Central memory CD8-positive, alpha-beta T cell (primary cell): ENCODE results near the gene DUOX1.

Source experiments
- ATAC-seq: fragments of 150-1000 bp; cut with Tn5 transposase; replicated peaks from 2 replicates; pipeline ENCODE4 v1.10.0; 2022; ENCODE audit warnings: mild to moderate bottlenecking, moderate FRiP score, moderate number of reproducible peaks; ENCODE audit not compliant: poor library complexity, severe bottlenecking; ENCODE audit errors: extremely low read depth
- DNase-seq, 2 donors: peaks; one replicate each; pipeline ENCODE4 v3.0.0; 2021; ENCODE audit warnings: low spot score in 2 of 2
- H3K27ac Mint-ChIP-seq: one replicate; pipeline ENCODE4 v1.8.0; 2022; ENCODE audit warnings: low read depth, mild to moderate bottlenecking, moderate library complexity, mixed read lengths
- H3K27me3 Mint-ChIP-seq: one replicate; pipeline ENCODE4 v1.8.0; 2022; ENCODE audit warnings: mixed read lengths
- H3K36me3 Mint-ChIP-seq: one replicate; pipeline ENCODE4 v1.8.0; 2022; ENCODE audit warnings: mild to moderate bottlenecking, moderate library complexity, mixed read lengths; ENCODE audit not compliant: insufficient read depth
- H3K4me1 Mint-ChIP-seq: one replicate; pipeline ENCODE4 v1.8.0; 2022; ENCODE audit warnings: mixed read lengths
- H3K4me3 Mint-ChIP-seq: one replicate; pipeline ENCODE4 v1.8.0; 2022; ENCODE audit warnings: mild to moderate bottlenecking, moderate library complexity, mixed read lengths
- H3K9me3 Mint-ChIP-seq: one replicate; pipeline ENCODE4 v1.8.0; 2022; ENCODE audit warnings: mixed read lengths

Gene DUOX1

GRCh38 chr15:45143056-45143455 lies 13.3 kb downstream of the DUOX1 start:
- ATAC-seq (no peak), DNase-seq (no peak)
- Mint-ChIP-seq H3K4me3 (no peak overlapping the region), H3K27me3 (no peaks in the 10 kb centered on the region), H3K9me3 (no peaks in the 10 kb centered on the region), H3K36me3 (no peaks in the 10 kb centered on the region), H3K27ac (no peak overlapping the region), H3K4me1 (peaks cover 5% of the 10 kb centered on the region)

- Mint-ChIP-seq H3K36me3 (no peaks in the 10 kb centered on the region), H3K9me3 (no peaks in the 10 kb centered on the region), H3K4me3 (no peak overlapping the region), H3K27me3 (no peaks in the 10 kb centered on the region), H3K27ac (no peak overlapping the region), H3K4me1 (peaks cover 5% of the 10 kb centered on the region)
- DNase-seq = no peak
- ATAC-seq = no peak
Observed at GRCh38 chr15:45143946-45144345, 14.2 kb downstream of the DUOX1 start.

- ATAC-seq (no peak), DNase-seq (no peak)
- no peak overlapping the region for H3K27ac Mint-ChIP-seq
- H3K36me3 Mint-ChIP-seq = no peaks in the 10 kb centered on the region
- no peaks in the 10 kb centered on the region for H3K27me3 Mint-ChIP-seq
- no peaks in the 10 kb centered on the region for H3K9me3 Mint-ChIP-seq
- H3K4me3 Mint-ChIP-seq = no peak overlapping the region
- peaks cover 5% of the 10 kb centered on the region for H3K4me1 Mint-ChIP-seq
Observed at GRCh38 chr15:45144775-45145174, 15.0 kb downstream of the DUOX1 start.

GRCh38 chr15:45146405-45146804 lies 16.6 kb downstream of the DUOX1 start:
- Mint-ChIP-seq H3K27me3 (no peaks in the 10 kb centered on the region), H3K4me1 (peaks cover 2% of the 10 kb centered on the region), H3K9me3 (no peaks in the 10 kb centered on the region), H3K4me3 (no peak overlapping the region), H3K27ac (no peak overlapping the region), H3K36me3 (no peaks in the 10 kb centered on the region)
- DNase-seq (no peak), ATAC-seq (no peak)

GRCh38 chr15:45147606-45148005 lies 17.8 kb downstream of the DUOX1 start:
- ATAC-seq (no peak), DNase-seq (no peak)
- Mint-ChIP-seq H3K4me1 (peaks cover 7% of the 10 kb centered on the region), H3K9me3 (no peaks in the 10 kb centered on the region), H3K27me3 (no peaks in the 10 kb centered on the region), H3K36me3 (peaks cover 3% of the 10 kb centered on the region), H3K4me3 (no peak overlapping the region), H3K27ac (no peak overlapping the region)

GRCh38 chr15:45148076-45149059 lies 18.6 kb downstream of the DUOX1 start:
- ATAC-seq = no peak
- Mint-ChIP-seq H3K36me3 (peaks cover 3% of the 10 kb centered on the region), H3K4me1 (peaks cover 7% of the 10 kb centered on the region)

GRCh38 chr15:45149060-45149459 lies 19.3 kb downstream of the DUOX1 start:
- Mint-ChIP-seq H3K4me3 (no peak overlapping the region), H3K4me1 (peaks cover 7% of the 10 kb centered on the region), H3K36me3 (peaks cover 3% of the 10 kb centered on the region), H3K27me3 (no peaks in the 10 kb centered on the region), H3K9me3 (no peaks in the 10 kb centered on the region), H3K27ac (no peak overlapping the region)
- no peak for ATAC-seq
- DNase-seq = no peak

More at GRCh38 chr15:45148076-45149059, 18.6 kb downstream of the DUOX1 start:
- no peaks in the 10 kb centered on the region for H3K27me3 Mint-ChIP-seq
- H3K27ac Mint-ChIP-seq = no peak overlapping the region
- DNase-seq = no peak
- no peaks in the 10 kb centered on the region for H3K9me3 Mint-ChIP-seq
- no peak overlapping the region for H3K4me3 Mint-ChIP-seq

GRCh38 chr15:45150481-45150880 lies 20.7 kb downstream of the DUOX1 start:
- H3K36me3 Mint-ChIP-seq = peaks cover 3% of the 10 kb centered on the region
- no peak overlapping the region for H3K4me3 Mint-ChIP-seq
- H3K27me3 Mint-ChIP-seq = no peaks in the 10 kb centered on the region
- DNase-seq (no peak), ATAC-seq (no peak)
- H3K27ac Mint-ChIP-seq = no peak overlapping the region
- no peaks in the 10 kb centered on the region for H3K9me3 Mint-ChIP-seq
- H3K4me1 Mint-ChIP-seq = peaks cover 7% of the 10 kb centered on the region

- Mint-ChIP-seq H3K4me3 (no peak overlapping the region), H3K36me3 (peaks cover 3% of the 10 kb centered on the region), H3K9me3 (no peaks in the 10 kb centered on the region), H3K27me3 (no peaks in the 10 kb centered on the region), H3K27ac (no peak overlapping the region), H3K4me1 (peaks cover 7% of the 10 kb centered on the region)
- ATAC-seq (no peak), DNase-seq (no peak)
Observed at GRCh38 chr15:45150997-45151396, 21.2 kb downstream of the DUOX1 start.

GRCh38 chr15:45151998-45152828 lies 22.4 kb downstream of the DUOX1 start:
- H3K27ac Mint-ChIP-seq = no peak overlapping the region
- H3K36me3 Mint-ChIP-seq = peaks cover 3% of the 10 kb centered on the region
- H3K4me1 Mint-ChIP-seq = peaks cover 13% of the 10 kb centered on the region
- no peak for ATAC-seq
- no peaks in the 10 kb centered on the region for H3K9me3 Mint-ChIP-seq
- no peak for DNase-seq
- no peaks in the 10 kb centered on the region for H3K27me3 Mint-ChIP-seq
- no peak overlapping the region for H3K4me3 Mint-ChIP-seq

- H3K4me1 Mint-ChIP-seq = peaks cover 23% of the 10 kb centered on the region
- no peaks in the 10 kb centered on the region for H3K9me3 Mint-ChIP-seq
- no peak for ATAC-seq
- no peak overlapping the region for H3K27ac Mint-ChIP-seq
- DNase-seq = no peak
- peaks cover 3% of the 10 kb centered on the region for H3K36me3 Mint-ChIP-seq
- no peaks in the 10 kb centered on the region for H3K27me3 Mint-ChIP-seq
- no peak overlapping the region for H3K4me3 Mint-ChIP-seq
Observed at GRCh38 chr15:45155739-45156138, 25.9 kb downstream of the DUOX1 start.

GRCh38 chr15:45156744-45157455 lies 27.1 kb downstream of the DUOX1 start:
- H3K9me3 Mint-ChIP-seq = no peaks in the 10 kb centered on the region
- H3K27ac Mint-ChIP-seq = no peak overlapping the region
- ATAC-seq (no peak), DNase-seq (no peak)
- H3K36me3 Mint-ChIP-seq = peaks cover 3% of the 10 kb centered on the region
- H3K4me1 Mint-ChIP-seq = peaks cover 24% of the 10 kb centered on the region
- H3K27me3 Mint-ChIP-seq = no peaks in the 10 kb centered on the region
- no peak overlapping the region for H3K4me3 Mint-ChIP-seq
